GM12891 (cell line): ENCODE results near the gene ZNF761.

Experiments
- POLR2A ChIP-seq: IDR thresholded peaks from 2 replicates; pipeline ENCODE4 v1.6.1; 2011; ENCODE audit warnings: low read depth, low read length, control low read depth
- POLR2AphosphoS5 ChIP-seq: IDR thresholded peaks from 2 replicates; pipeline ENCODE4 v1.6.1; 2011; ENCODE audit warnings: low read depth, low read length, control low read depth
- TAF1 ChIP-seq: IDR thresholded peaks from 2 replicates; pipeline ENCODE4 v1.6.1; 2011; ENCODE audit warnings: low read depth, low read length, control low read depth

- no peak for TF ChIP-seq TAF1
- TF ChIP-seq POLR2A, result no peak
- TF ChIP-seq POLR2AphosphoS5, result no peak
Measured at GRCh38 chr19:53461866-53462265, 30.1 kb downstream of the ZNF761 start.
